ENCODE results near the gene GABRA6.

The GABRA6 gene

GRCh38 chr5:161744276-161744675, 58.8 kb downstream of the GABRA6 start:
- H3K4me3 ChIP-seq (ENCODE audit: low read length): no peak overlapping the region
- DNase-seq (ENCODE audit: low read depth, low spot score): no peak

- no peak overlapping the region for H3K4me3 ChIP-seq (ENCODE audit: low read length)
- DNase-seq (ENCODE audit: low read depth, low spot score): no peak
Measured at GRCh38 chr5:161745392-161745791, 59.9 kb downstream of the GABRA6 start.

GRCh38 chr5:161751265-161751664, 65.7 kb downstream of the GABRA6 start:
- H3K4me3 ChIP-seq (ENCODE audit: low read length): no peak overlapping the region
- no peak for DNase-seq (ENCODE audit: low read depth, low spot score)
